NCI-H2029 treated with DMSO at 0.1 percent for 48 hours (cell line): ENCODE measurements around the gene WDR75.
"Not testable (repeated sequence)": the region's sequence is repeated elsewhere in the genome, so short reads cannot be mapped to it uniquely, and the experiment has no call there.

Source experiments
- DNase-seq: peaks from one replicate; lab custom pipeline; 2025; lab: John Stamatoyannopoulos, UW

The WDR75 gene

GRCh38 chr2:189440947-189441708, at the start of gene WDR75:
WDR75 (plus strand) TSS chr2:189441474; CDS start chr2:189441493, 19 bp downstream.
- peak; percentile 96 for DNase-seq

- DNase-seq, result no peak
Measured at GRCh38 chr2:189393440-189394111, 47.7 kb upstream of the WDR75 start.

DNA sequence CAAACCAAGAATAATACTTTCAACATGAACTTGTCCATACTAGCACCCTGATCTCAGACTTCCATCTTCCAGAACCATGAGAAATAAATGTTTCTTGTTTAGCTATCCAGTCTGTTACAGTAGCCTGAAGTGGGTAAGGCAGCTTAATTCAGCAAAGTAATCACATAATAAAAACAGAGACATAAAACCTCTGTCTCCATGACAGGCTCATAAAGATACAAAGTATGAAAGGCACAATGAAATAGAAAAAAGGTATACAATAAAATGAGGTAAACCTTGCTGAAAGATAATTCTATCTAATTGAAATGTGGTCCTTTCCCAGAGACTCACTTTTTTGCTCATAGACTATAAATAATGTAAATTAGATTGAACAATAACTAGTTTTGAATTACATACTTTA, 46.7 kb upstream of the WDR75 start:
- DNase-seq, result no peak

DNA sequence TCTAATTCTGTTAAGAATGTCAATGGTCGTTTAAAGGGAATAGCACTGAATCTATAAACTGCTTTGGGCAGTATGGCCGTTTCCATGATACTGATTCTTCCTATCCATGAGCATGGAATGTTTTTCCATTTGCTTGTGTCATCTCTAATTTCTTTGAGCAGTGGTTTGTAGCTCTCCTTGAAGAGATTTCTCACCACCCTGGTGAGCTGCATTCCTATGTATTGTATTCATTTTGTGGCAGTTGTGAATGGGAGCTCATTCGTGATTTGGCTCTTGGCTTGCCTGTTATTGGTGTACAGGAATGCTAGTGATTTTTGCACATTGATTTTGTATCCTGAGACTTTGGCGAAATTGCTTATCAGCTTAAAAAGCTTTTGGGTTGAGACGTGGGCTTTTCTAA, 38.3 kb upstream of the WDR75 start:
- DNase-seq, result no peak

DNA sequence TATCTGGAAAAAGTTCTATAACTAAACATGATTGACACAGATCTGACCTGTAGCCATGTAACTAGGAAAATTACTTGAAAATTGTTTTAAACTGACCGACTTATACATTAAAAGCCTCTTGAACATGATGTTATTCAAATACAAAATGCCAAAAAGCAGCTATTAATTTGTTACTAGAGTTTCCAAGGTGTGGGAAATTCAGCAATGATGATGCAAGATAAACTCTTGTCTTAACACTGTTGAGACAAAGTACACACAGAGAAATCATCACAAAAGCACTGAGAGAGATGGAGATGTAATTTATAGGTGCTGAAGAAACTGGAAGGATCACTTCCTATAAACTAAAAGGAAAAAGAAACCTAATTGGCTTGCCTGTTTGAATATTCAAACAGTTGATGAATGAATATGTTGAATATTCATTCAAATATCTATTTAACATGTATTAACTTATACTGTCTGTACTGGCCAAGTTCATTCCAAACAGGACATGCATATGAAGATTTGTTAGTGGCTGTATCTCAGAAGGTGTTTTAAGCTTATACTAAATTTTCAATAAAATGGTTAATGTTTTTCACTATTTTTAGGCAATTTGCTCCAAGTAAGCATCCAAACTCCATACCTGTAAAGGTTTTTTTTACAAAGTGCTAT, 34.6 kb upstream of the WDR75 start:
- no peak for DNase-seq

GRCh38 chr2:189407281-189408209, 33.7 kb upstream of the WDR75 start:
- no peak for DNase-seq

- DNase-seq, result no peak
Measured at GRCh38 chr2:189408294-189408693, 33.0 kb upstream of the WDR75 start.

GRCh38 chr2:189409131-189409530, 32.1 kb upstream of the WDR75 start:
- no peak for DNase-seq

- no peak for DNase-seq
Measured at GRCh38 chr2:189409647-189410046, 31.6 kb upstream of the WDR75 start.

DNA sequence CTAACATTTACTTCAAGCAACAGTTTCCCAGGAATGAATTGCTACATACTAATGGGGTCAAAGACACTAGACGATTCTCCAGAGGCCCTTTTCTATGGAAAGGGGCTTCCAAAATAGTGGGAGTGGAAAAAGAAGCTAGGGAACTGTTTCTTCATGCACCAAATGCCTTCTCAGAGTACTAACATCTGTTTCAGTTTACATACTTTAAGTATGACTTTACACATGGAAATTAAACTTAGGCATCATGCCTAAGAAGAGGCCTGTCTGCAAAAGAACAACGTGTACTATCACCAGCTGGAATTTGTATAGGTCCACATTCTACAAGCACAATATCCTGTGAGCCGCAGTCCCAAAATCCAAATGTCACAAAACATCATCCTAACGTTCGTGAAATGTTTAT, 29.4 kb upstream of the WDR75 start:
- DNase-seq, result no peak

- peak; percentile 41 for DNase-seq
Measured at GRCh38 chr2:189412330-189412953, 28.8 kb upstream of the WDR75 start.

- no peak for DNase-seq
Measured at GRCh38 chr2:189413249-189413648, 28.0 kb upstream of the WDR75 start.

DNA sequence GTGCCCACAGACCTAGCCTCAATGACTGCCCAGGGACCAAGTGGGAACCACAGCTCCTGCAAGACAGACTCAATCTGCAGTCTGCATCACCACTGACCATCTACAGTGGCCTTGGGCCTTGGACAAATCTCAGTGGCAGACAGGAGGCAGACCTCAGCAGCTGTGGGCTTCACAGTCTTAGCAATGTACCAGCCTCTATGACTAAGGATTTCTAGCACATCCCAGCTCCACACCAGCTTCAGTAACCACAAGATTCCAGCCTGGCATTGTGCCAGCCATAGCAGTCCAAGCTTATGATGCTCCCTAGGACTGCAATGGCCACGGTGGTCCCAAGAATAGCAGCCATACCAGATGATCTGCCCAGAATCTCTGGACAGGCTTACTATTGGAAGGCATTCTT, 19.6 kb upstream of the WDR75 start:
- DNase-seq, result no peak

DNA sequence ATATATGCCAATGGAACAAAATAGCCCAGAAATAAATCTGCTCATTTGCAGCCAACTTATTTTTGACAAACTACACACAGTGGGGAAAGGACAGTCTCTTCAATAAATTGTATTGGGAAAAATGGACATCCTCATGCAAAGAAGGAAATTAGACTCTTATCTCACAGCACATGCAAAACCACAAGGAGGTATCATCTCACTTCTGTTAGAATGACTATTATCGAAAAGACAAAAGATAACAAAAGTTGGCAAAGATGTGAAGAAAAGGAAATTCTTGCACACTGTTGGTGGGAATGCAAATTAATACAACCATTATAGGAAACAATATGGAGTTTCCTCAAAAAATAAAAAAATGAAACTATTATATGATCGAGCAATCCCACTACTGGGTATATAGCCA, 16.3 kb upstream of the WDR75 start:
- no peak for DNase-seq

DNA sequence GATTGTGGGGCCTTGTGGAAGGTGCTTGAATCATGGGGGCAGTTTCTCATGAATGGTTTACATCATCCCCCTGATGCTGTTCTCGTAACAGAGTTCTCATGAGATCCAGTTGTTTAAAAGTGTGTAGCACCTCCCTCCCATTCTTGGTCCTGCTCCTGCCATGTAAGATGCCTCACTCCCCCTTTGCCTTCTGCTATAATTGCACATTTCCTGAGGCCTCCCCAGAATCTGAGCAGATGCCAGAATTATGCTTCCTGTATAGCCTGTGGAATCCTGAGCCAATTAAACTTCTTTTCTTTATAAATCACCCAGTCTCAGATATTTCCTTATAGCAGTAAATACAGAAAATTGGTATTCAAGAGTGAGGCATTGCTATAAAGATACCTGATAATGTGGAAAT, 15.6 kb upstream of the WDR75 start:
- DNase-seq, result no peak

DNA sequence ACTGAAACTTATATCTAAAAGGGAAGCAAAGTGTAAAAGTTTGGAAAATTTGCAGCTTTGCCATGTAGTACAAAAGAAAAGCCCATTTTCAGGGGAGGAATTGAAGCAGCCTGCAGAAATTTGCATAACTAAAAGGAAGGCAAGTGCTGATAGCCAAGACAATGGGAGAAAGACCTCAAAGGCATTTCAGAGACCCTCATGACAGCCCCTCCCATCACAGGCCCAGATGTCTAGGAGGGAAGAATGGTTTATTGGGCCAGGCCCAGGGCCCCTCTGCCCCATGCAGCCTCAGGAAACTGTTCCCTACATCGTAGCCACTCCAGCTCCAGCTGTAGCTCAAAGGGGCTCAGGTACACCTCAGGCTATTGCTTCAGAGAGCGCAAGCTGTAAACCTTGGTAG, 14.4 kb upstream of the WDR75 start:
- DNase-seq, result no peak

- no peak for DNase-seq
Measured at GRCh38 chr2:189427872-189428271, 13.4 kb upstream of the WDR75 start.

GRCh38 chr2:189430448-189430847, 10.8 kb upstream of the WDR75 start:
- DNase-seq, result not testable (repeated sequence)

GRCh38 chr2:189435803-189436202, 5.5 kb upstream of the WDR75 start:
- DNase-seq, result not testable (repeated sequence)

- DNase-seq, result no peak
Measured at GRCh38 chr2:189437926-189438325, 3.3 kb upstream of the WDR75 start.

DNA sequence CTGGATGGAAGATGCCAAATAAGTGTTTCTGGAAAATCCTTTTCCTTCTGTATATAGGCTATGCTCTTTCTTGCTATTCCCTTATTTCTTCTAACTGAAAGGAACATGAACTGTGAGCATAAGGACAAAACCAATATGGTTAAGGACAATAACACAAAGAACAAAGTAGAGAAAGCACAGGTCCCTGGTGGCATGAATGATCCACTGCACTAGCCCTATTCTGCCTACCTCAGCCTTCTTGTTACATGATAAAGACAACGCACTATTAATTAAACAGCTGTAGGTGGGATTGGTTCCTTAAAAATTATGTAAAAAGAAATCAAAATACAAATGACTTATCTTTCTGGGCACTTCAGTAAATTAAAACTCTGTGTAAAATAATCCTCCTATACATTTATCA, 1.9 kb upstream of the WDR75 start:
- no peak for DNase-seq

DNA sequence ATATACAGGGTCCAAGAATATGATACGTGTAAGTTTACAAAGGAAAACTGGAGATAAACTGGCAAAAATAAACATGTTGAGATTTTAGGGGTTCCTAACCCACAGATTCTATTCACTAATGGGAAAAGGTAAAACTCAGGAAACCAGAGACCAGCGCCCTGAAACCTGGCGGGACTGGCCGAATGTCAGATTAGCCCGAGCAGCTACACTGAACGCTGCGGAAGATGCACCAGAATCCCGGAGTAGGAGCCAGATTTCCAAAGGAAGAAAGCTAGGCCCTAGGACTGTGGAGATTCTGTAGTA, 679 bp upstream of the WDR75 start:
- no peak for DNase-seq
